ENCODE results near the gene SCYGR6. TPM values are rescaled to one million over a fixed set of nuclear protein-coding genes. Genes with fewer than 3 reads are reported as not detected.

SCYGR6 gene
- total RNA-seq, 1 experiment from 2014 or later, result not detected

GRCh38 chr2:227674485-227674884, 50.1 kb downstream of the SCYGR6 start:
- Histone ChIP-seq H3K27ac (ENCODE audit: low read depth, low read length) (no peak overlapping the region), H3K9me2 (ENCODE audit: insufficient read depth) (no peaks in the 10 kb centered on the region), H3K9me3 (ENCODE audit: control insufficient read depth in 1 of 2, insufficient read depth in 1 of 2, low read depth in 1 of 2, low read length in 2 of 2) (no peaks in the 10 kb centered on the region), H3K36me3 (ENCODE audit: control insufficient read depth in 1 of 2, insufficient read depth in 2 of 2, low read length in 2 of 2) (no peaks in the 10 kb centered on the region), H3K9ac (ENCODE audit: low read length) (no peak overlapping the region), H3K4me3 (replicated peaks in 1 of 2; ENCODE audit: low read depth in 1 of 2, low read length in 2 of 2) (no peak overlapping the region), H3K79me2 (ENCODE audit: insufficient read depth, low read length) (no peaks in the 10 kb centered on the region), H2AFZ (ENCODE audit: low read depth, low read length, poor library complexity, severe bottlenecking) (no peak overlapping the region), H3K4me2 (ENCODE audit: low read length) (no peak overlapping the region), H3K4me1 (ENCODE audit: control insufficient read depth in 1 of 2, insufficient read depth in 2 of 2, low read length in 2 of 2) (no peaks in the 10 kb centered on the region), H4K20me1 (ENCODE audit: insufficient read depth) (no peaks in the 10 kb centered on the region), H3K27me3 (ENCODE audit: insufficient read depth, low read length) (no peaks in the 10 kb centered on the region)
- ATAC-seq (no peak), DNase-seq (ENCODE audit: low read depth, low spot score) (no peak)
- intact Hi-C loops (cut with micrococcal nuclease), result no loop called here
- CTCF ChIA-PET, result no interaction called here
- POLR2A ChIA-PET, result no interaction called here
- RAD21 ChIA-PET (ENCODE audit: low non-redundant PET in 1 of 2, low total read pairs in 2 of 2, uncharacterized antibody in 2 of 2, unreplicated experiment in 2 of 2), result no interaction called here
- BruUV-seq (replicated peaks), result no TSS peak
- TF ChIP-seq FOSL1 (IDR thresholded peaks at IDR 0.05; ENCODE audit: low read depth) (no peak), RAD21 (IDR thresholded peaks at IDR 0.05; ENCODE audit: low read depth) (no peak), SP1 (IDR thresholded peaks at IDR 0.05; ENCODE audit: low read depth) (no peak), EZH2 (IDR thresholded peaks at IDR 0.05) (no peak), ZNF274 (IDR thresholded peaks at IDR 0.05; ENCODE audit: low read depth, low read length) (no peak), MAX (IDR thresholded peaks at IDR 0.05) (no peak), ZFX (IDR thresholded peaks at IDR 0.05) (no peak), SIN3A (IDR thresholded peaks at IDR 0.05; ENCODE audit: low read depth) (no peak), REST (IDR thresholded peaks at IDR 0.05; ENCODE audit: low read depth) (no peak), YY1 (IDR thresholded peaks at IDR 0.05; ENCODE audit: extremely low read depth, insufficient replicate concordance, low read depth, low read length) (no peak)

Other genes starting within 250 kb of the SCYGR6 start
- gene SCYGR2, start 125.9 kb downstream of the SCYGR6 start, total RNA-seq (2021; ENCODE audit: unreplicated experiment), result not detected
- not detected for gene SCYGR3, start 109.9 kb downstream of the SCYGR6 start, total RNA-seq (2021; ENCODE audit: unreplicated experiment)
- gene SCYGR4, start 107.3 kb downstream of the SCYGR6 start, total RNA-seq (2021; ENCODE audit: unreplicated experiment), result not detected
- gene SCYGR5, start 58.0 kb downstream of the SCYGR6 start, total RNA-seq (2021; ENCODE audit: unreplicated experiment), result not detected
- not detected for gene SLC19A3, start 6.7 kb downstream of the SCYGR6 start, total RNA-seq (2021; ENCODE audit: unreplicated experiment)
- gene SCYGR7, start 3.6 kb upstream of the SCYGR6 start, total RNA-seq (2021; ENCODE audit: unreplicated experiment), result not detected
- gene SCYGR8, start 21.1 kb upstream of the SCYGR6 start, total RNA-seq (2021; ENCODE audit: unreplicated experiment), result not detected
- gene CCL20, start 89.1 kb upstream of the SCYGR6 start, total RNA-seq (2021; ENCODE audit: unreplicated experiment), result 0.30 TPM
- gene DAW1, start 146.9 kb upstream of the SCYGR6 start, total RNA-seq (2021; ENCODE audit: unreplicated experiment), result 0.20 TPM

Measured in HCT116 (cell line).